HepG2 (cell line): ENCODE data around the gene RNF126. TPM values are rescaled to one million over a fixed set of nuclear protein-coding genes. Genes with fewer than 3 reads are reported as not detected.
A peak's percentile ranks its signal among the peaks of the same experiment; 100 is the strongest.

Experiments
- BRCA1 ChIP-seq: sonication (generic); formaldehyde crosslinking; IDR thresholded peaks from 2 replicates; pipeline ENCODE4 v1.4.0; 2020; ENCODE audit warnings: missing genetic modification reagents
- FIP1L1 ChIP-seq: fragments of 200-400 bp; formaldehyde crosslinking; IDR thresholded peaks from 2 replicates; pipeline ENCODE4 v1.6.1; 2018; ENCODE audit warnings: low read depth, mild to moderate bottlenecking, low read length, moderate library complexity, borderline replicate concordance; ENCODE audit not compliant: insufficient read depth
- FOXK1 ChIP-seq: sonication (generic); formaldehyde crosslinking; IDR thresholded peaks from 2 replicates; pipeline ENCODE4 v1.4.0; 2020; ENCODE audit warnings: low read depth, missing genetic modification reagents, borderline replicate concordance
- IRF2 ChIP-seq: IDR thresholded peaks from 2 replicates; pipeline ENCODE4 v1.6.1; 2018; ENCODE audit warnings: missing genetic modification reagents, missing compliant biosample characterization
- NR1H2 ChIP-seq: sonication (generic); formaldehyde crosslinking; IDR thresholded peaks from 2 replicates; pipeline ENCODE4 v1.8.1; 2022; ENCODE audit warnings: low read depth, missing genetic modification reagents, borderline replicate concordance
- RBAK ChIP-seq: sonication (generic); formaldehyde crosslinking; IDR thresholded peaks from 2 replicates; pipeline ENCODE4 v1.5.1; 2020; ENCODE audit warnings: mild to moderate bottlenecking, missing genetic modification reagents
- U2AF1 ChIP-seq: fragments of 200-400 bp; formaldehyde crosslinking; optimal IDR thresholded peaks from 2 replicates; pipeline ENCODE3; 2017; ENCODE audit warnings: mild to moderate bottlenecking, low read depth, low read length
- ZBED4 ChIP-seq: sonication (generic); formaldehyde crosslinking; IDR thresholded peaks from 2 replicates; pipeline ENCODE4 v1.4.0; 2020; ENCODE audit warnings: missing genetic modification reagents, borderline replicate concordance
- ZC3H4 ChIP-seq: sonication (generic); formaldehyde crosslinking; IDR thresholded peaks from 2 replicates; pipeline ENCODE4 v1.4.0; 2020; ENCODE audit warnings: missing genetic modification reagents, borderline replicate concordance
- ZFP36L1 ChIP-seq: sonication (generic); formaldehyde crosslinking; IDR thresholded peaks from 2 replicates; pipeline ENCODE4 v1.8.0; 2022; ENCODE audit warnings: mild to moderate bottlenecking, missing genetic modification reagents, moderate library complexity
- ZMAT3 ChIP-seq: sonication (generic); formaldehyde crosslinking; conservative IDR thresholded peaks from 2 replicates; pipeline ENCODE4 v1.7.0; 2021; ENCODE audit warnings: missing genetic modification reagents
- ZNF20 ChIP-seq: sonication (generic); formaldehyde crosslinking; IDR thresholded peaks from 2 replicates; pipeline ENCODE4 v1.4.0; 2020; ENCODE audit warnings: mild to moderate bottlenecking, moderate library complexity, missing genetic modification reagents
- ZNF207 ChIP-seq: fragments of 450-650 bp; IDR thresholded peaks from 2 replicates; pipeline ENCODE4 v1.6.1; 2016; ENCODE audit warnings: antibody characterized with exemption, borderline replicate concordance
- ZNF383 ChIP-seq: sonication (generic); formaldehyde crosslinking; IDR thresholded peaks from 2 replicates; pipeline ENCODE4 v1.4.0; 2020; ENCODE audit warnings: missing genetic modification reagents, mild to moderate bottlenecking, borderline replicate concordance
- ZNF543 ChIP-seq: sonication (generic); formaldehyde crosslinking; IDR thresholded peaks from 2 replicates; pipeline ENCODE4 v1.4.0; 2020; ENCODE audit warnings: mild to moderate bottlenecking, missing genetic modification reagents
- ZNF609 ChIP-seq: sonication (generic); formaldehyde crosslinking; IDR thresholded peaks from 2 replicates; pipeline ENCODE4 v1.4.0; 2020; ENCODE audit warnings: mild to moderate bottlenecking, missing genetic modification reagents, borderline replicate concordance
- ZNF776 ChIP-seq: sonication (generic); formaldehyde crosslinking; IDR thresholded peaks from 2 replicates; pipeline ENCODE4 v1.4.0; 2020; ENCODE audit warnings: mild to moderate bottlenecking, missing genetic modification reagents
- ZNF780A ChIP-seq: sonication (generic); formaldehyde crosslinking; IDR thresholded peaks from 2 replicates; pipeline ENCODE4 v1.8.0; 2022; ENCODE audit warnings: mild to moderate bottlenecking, missing genetic modification reagents, moderate library complexity
- polyA plus RNA-seq, 8 experiments: library from polyadenylated mRNA; depleted of rRNA in 3 of 8; stranded (reverse) in 7 of 8; unstranded in 1 of 8; fragments of >200 nt; fragmentation: Illumina TruSeq in 4 of 8; extraction: Trizol in 4 of 8; gene quantifications; 2 replicates each; pipeline versions ENCODE4 v1.2.1 to v1.2.3, GENCODE V29; 2011 to 2016; ENCODE audit warnings: low read depth in 4 of 8, missing spikeins in 1 of 8, mixed read lengths in 1 of 8; ENCODE audit not compliant: insufficient read depth in 1 of 8
- total RNA-seq, 5 experiments: library from RNA; depleted of rRNA; stranded (reverse); fragments of >200 nt; fragmentation: Illumina TruSeq; extraction: Trizol; gene quantifications; 2 replicates each; pipeline ENCODE4 v1.2.3, GENCODE V29; 2016; ENCODE audit warnings: low read depth in 1 of 5
- TF ChIP-seq, protein P1 (sequence below): sonication (generic); formaldehyde crosslinking; IDR thresholded peaks from 2 replicates; pipeline ENCODE4 v1.8.0; 2022; ENCODE audit warnings: low read depth, missing genetic modification reagents

The RNF126 gene
- total and polyA plus RNA-seq, 2 of the 13 experiments (the other 11 are each of a cell fraction or from before 2014, with no cell fraction given) = 23.2 to 34.0 TPM

DNA sequence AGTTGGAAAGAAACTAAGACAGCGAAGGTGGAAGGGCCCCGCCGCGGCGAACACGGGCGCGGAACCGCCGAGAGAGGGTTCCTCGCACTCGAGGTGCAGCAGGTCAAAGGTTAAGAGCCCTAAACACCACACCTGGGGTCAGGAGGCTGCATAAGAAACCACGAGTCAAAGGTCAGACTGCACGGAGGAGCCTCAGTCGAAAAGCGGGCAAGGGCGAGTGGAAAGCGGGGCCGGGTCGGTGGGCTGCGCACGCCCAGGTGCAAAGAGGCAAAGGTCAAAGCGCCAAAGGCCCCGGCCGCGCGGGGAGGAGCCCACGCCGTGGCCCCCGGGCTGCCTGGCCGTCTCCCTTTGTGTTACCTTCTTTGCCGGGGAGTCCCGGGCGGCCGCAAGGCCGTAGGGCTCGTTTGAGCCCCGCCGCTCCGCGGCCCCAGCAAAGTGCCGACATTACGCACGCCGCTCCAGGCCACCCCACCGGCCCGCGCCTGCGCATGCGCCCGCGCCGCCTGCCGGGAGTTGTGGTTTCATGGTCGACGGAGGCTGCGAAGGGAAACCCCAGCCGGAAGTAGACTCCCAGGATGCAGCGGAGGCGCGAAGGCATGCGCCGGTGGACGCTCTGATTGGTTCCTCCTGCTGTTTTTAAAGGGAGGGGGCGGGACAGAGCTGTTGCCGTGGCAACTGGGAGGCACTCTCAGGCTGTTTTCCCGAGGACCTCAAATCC is 29.8 kb downstream of the RNF126 start, which contains the start of gene POLRMT (continued):
- TF ChIP-seq U2AF1 (peak; percentile 88), FIP1L1 (no peak), ZNF543 (CRISPR knock-in tag) (no peak), NR1H2 (no peak), IRF2 (CRISPR knock-in tag) (peak; percentile 70; the same call in 1 of the 2 replicates), ZBED4 (CRISPR knock-in tag) (no peak; the same call in 1 of the 2 replicates), ZNF609 (CRISPR knock-in tag) (0 out of 2 replicates have a peak, but pooled peaks have one; percentile 18), ZNF20 (no peak), ZMAT3 (CRISPR knock-in tag) (0 out of 2 replicates have a peak, but pooled peaks have one; percentile 28), ZNF780A (no peak), FOXK1 (CRISPR knock-in tag) (peak; percentile 88; the same call in 1 of the 2 replicates), RBAK (CRISPR knock-in tag) (no peak), ZC3H4 (CRISPR knock-in tag) (no peak), ZFP36L1 (CRISPR knock-in tag) (0 out of 2 replicates have a peak, but pooled peaks have one; percentile 53), ZNF383 (CRISPR knock-in tag) (no peak), BRCA1 (0 out of 2 replicates have a peak, but pooled peaks have one; percentile 69), ZNF776 (no peak), ZNF207 (no peak)
- TF ChIP-seq, protein P1, sequence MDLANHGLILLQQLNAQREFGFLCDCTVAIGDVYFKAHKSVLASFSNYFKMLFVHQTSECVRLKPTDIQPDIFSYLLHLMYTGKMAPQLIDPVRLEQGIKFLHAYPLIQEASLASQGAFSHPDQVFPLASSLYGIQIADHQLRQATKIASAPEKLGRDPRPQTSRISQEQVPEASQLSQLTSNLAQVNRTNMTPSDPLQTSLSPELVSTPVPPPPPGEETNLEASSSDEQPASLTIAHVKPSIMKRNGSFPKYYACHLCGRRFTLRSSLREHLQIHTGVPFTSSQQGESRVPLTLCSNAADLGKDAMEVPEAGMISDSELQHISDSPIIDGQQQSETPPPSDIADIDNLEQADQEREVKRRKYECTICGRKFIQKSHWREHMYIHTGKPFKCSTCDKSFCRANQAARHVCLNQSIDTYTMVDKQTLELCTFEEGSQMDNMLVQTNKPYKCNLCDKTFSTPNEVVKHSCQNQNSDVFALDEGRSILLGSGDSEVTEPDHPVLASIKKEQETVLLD (CRISPR knock-in tag) = no peak
